Epidermal melanocyte (primary cell): ENCODE measurements around the gene TPD52L1.

Source experiments
- DNase-seq: peaks from one replicate; pipeline ENCODE4 v3.0.0; 2011; ENCODE audit warnings: low spot score; ENCODE audit not compliant: insufficient read length

The TPD52L1 gene

GRCh38 chr6:125236536-125237327 lies 83.2 kb downstream of the TPD52L1 start:
- no peak for DNase-seq

GRCh38 chr6:125237764-125238163 lies 84.2 kb downstream of the TPD52L1 start:
- DNase-seq = no peak

- DNase-seq = no peak
Observed at GRCh38 chr6:125245109-125245508, 91.5 kb downstream of the TPD52L1 start.

- no peak for DNase-seq
Observed at GRCh38 chr6:125245523-125246264, 92.1 kb downstream of the TPD52L1 start.

GRCh38 chr6:125246566-125246965 lies 93.0 kb downstream of the TPD52L1 start:
- no peak for DNase-seq

- DNase-seq = no peak
Observed at GRCh38 chr6:125248136-125248535, 94.6 kb downstream of the TPD52L1 start.

GRCh38 chr6:125250511-125250910 lies 96.9 kb downstream of the TPD52L1 start:
- no peak for DNase-seq

GRCh38 chr6:125251516-125252220 lies 98.1 kb downstream of the TPD52L1 start:
- DNase-seq = no peak

GRCh38 chr6:125252891-125253290 lies 99.3 kb downstream of the TPD52L1 start:
- no peak for DNase-seq

GRCh38 chr6:125253881-125254280 lies 100.3 kb downstream of the TPD52L1 start:
- DNase-seq = no peak

- DNase-seq = no peak
Observed at GRCh38 chr6:125254321-125254720, 100.7 kb downstream of the TPD52L1 start.

GRCh38 chr6:125255201-125255600 lies 101.6 kb downstream of the TPD52L1 start:
- no peak for DNase-seq

- no peak for DNase-seq
Observed at GRCh38 chr6:125257351-125257750, 103.8 kb downstream of the TPD52L1 start.

- no peak for DNase-seq
Observed at GRCh38 chr6:125258651-125259353, 105.2 kb downstream of the TPD52L1 start.

- DNase-seq = no peak
Observed at GRCh38 chr6:125259354-125259736, 105.8 kb downstream of the TPD52L1 start.

- DNase-seq = no peak
Observed at GRCh38 chr6:125262016-125263013, 108.7 kb downstream of the TPD52L1 start.

- DNase-seq = no peak
Observed at GRCh38 chr6:125264476-125264875, 110.9 kb downstream of the TPD52L1 start.

- DNase-seq = no peak
Observed at GRCh38 chr6:125267806-125268523, 114.4 kb downstream of the TPD52L1 start.

- no peak for DNase-seq
Observed at GRCh38 chr6:125268765-125269164, 115.2 kb downstream of the TPD52L1 start.
